KG1 (cell line): ENCODE data around the gene CCNB1IP1.
A peak's percentile ranks its signal among the peaks of the same experiment; 100 is the strongest.
"Not testable (repeated sequence)": the region's sequence is repeated elsewhere in the genome, so short reads cannot be mapped to it uniquely, and the experiment has no call there.

Experiments
- DNase-seq: peaks from one replicate; lab custom pipeline; 2025; lab: John Stamatoyannopoulos, UW

Gene CCNB1IP1

GRCh38 chr14:20331053-20331613 is 1.9 kb downstream of the CCNB1IP1 start:
- no peak for DNase-seq

- no peak for DNase-seq
Measured at GRCh38 chr14:20329355-20329754, 3.7 kb downstream of the CCNB1IP1 start.

- no peak for DNase-seq
Measured at GRCh38 chr14:20328705-20329104, 4.4 kb downstream of the CCNB1IP1 start.

GRCh38 chr14:20327005-20327869 is 5.8 kb downstream of the CCNB1IP1 start:
- DNase-seq = peak; percentile 44

- no peak for DNase-seq
Measured at GRCh38 chr14:20317720-20318119, 15.4 kb downstream of the CCNB1IP1 start.

- no peak for DNase-seq
Measured at GRCh38 chr14:20314026-20314425, 19.1 kb downstream of the CCNB1IP1 start.

- no peak for DNase-seq
Measured at GRCh38 chr14:20306079-20306423, 27.0 kb downstream of the CCNB1IP1 start.

GRCh38 chr14:20305265-20306078 is 27.6 kb downstream of the CCNB1IP1 start, which contains the start of gene TTC5:
Gene TTC5, minus strand, starts transcription at chr14:20305951. Its CDS starts 14 bp downstream, at chr14:20305937.
- peak; percentile 83 for DNase-seq

- DNase-seq = no peak
Measured at GRCh38 chr14:20302042-20302755, 30.9 kb downstream of the CCNB1IP1 start.

- no peak for DNase-seq
Measured at GRCh38 chr14:20295067-20295466, 38.0 kb downstream of the CCNB1IP1 start.

- DNase-seq = no peak
Measured at GRCh38 chr14:20294636-20295035, 38.4 kb downstream of the CCNB1IP1 start.

- not testable (repeated sequence) for DNase-seq
Measured at GRCh38 chr14:20281998-20282397, 51.1 kb downstream of the CCNB1IP1 start.

GRCh38 chr14:20280265-20280664 is 52.8 kb downstream of the CCNB1IP1 start:
- DNase-seq = not testable (repeated sequence)

GRCh38 chr14:20278414-20278813 is 54.7 kb downstream of the CCNB1IP1 start:
- DNase-seq = no peak

GRCh38 chr14:20277409-20277808 is 55.7 kb downstream of the CCNB1IP1 start:
- DNase-seq = no peak

GRCh38 chr14:20274062-20274461 is 59.0 kb downstream of the CCNB1IP1 start:
- DNase-seq = no peak

GRCh38 chr14:20264361-20264760 is 68.7 kb downstream of the CCNB1IP1 start:
- DNase-seq = not testable (repeated sequence)

- no peak for DNase-seq
Measured at GRCh38 chr14:20262642-20263128, 70.4 kb downstream of the CCNB1IP1 start.
